OCI-LY7 (cell line): ENCODE data around the gene C5orf34. TPM values are rescaled to one million over a fixed set of nuclear protein-coding genes. Genes with fewer than 3 reads are reported as not detected.
"Not testable (repeated sequence)": the region's sequence is repeated elsewhere in the genome, so short reads cannot be mapped to it uniquely, and the experiment has no call there.

Experiments
- BruUV-seq: library from RNA; stranded (reverse); fragments of 400-500 nt; replicated peaks from 2 replicates; lab custom pipeline; 2021; lab: Mats Ljungman, UMichigan
- CTCF ChIA-PET: fragments of 300-600 bp; sonication (Branson Sonifier 250); formaldehyde crosslinking; loops from one replicate; lab custom pipeline; 2022; ENCODE audit warnings: antibody characterized with exemption; ENCODE audit not compliant: unreplicated experiment; lab: Charles Lee
- POLR2A ChIA-PET: fragments of 300-600 bp; sonication (Branson Sonifier 250); formaldehyde crosslinking; loops from one replicate; lab custom pipeline; 2022; ENCODE audit warnings: antibody characterized with exemption; lab: Charles Lee
- DNase-seq: peaks from one replicate; pipeline ENCODE4 v3.0.0-alpha.2; 2015; ENCODE audit warnings: low spot score
- H2AFZ ChIP-seq: fragments of 200-600 bp; sonication (generic), shearing (Covaris generic); 2 replicates; pipeline ENCODE4 v1.6.1; 2014; ENCODE audit warnings: mild to moderate bottlenecking, antibody characterized with exemption, low read length, moderate library complexity
- H3K27ac ChIP-seq: fragments of 200-600 bp; sonication (generic); 2 replicates; pipeline ENCODE4 v1.5.1; 2014; ENCODE audit warnings: mixed run types, low read depth, mild to moderate bottlenecking, moderate library complexity, low read length, inconsistent platforms; ENCODE audit not compliant: poor library complexity, severe bottlenecking
- H3K36me3 ChIP-seq: fragments of 200-600 bp; sonication (generic); 2 replicates; pipeline ENCODE4 v1.6.1; 2014; ENCODE audit warnings: mild to moderate bottlenecking, antibody characterized with exemption, low read length, moderate library complexity, mixed read lengths; ENCODE audit not compliant: insufficient read depth
- H3K4me1 ChIP-seq: fragments of 200-600 bp; sonication (generic); 2 replicates; pipeline ENCODE4 v1.5.1; 2014; ENCODE audit warnings: mild to moderate bottlenecking, low read length; ENCODE audit not compliant: insufficient read depth, poor library complexity, severe bottlenecking
- H3K4me2 ChIP-seq: fragments of 200-600 bp; sonication (generic); 2 replicates; pipeline ENCODE4 v1.6.1; 2014; ENCODE audit warnings: mild to moderate bottlenecking, low read length
- H3K4me3 ChIP-seq: fragments of 200-600 bp; sonication (generic); 2 replicates; pipeline ENCODE4 v1.5.1; 2014; ENCODE audit warnings: mild to moderate bottlenecking, low read depth, low read length; ENCODE audit not compliant: poor library complexity, severe bottlenecking
- H3K79me2 ChIP-seq: fragments of 200-600 bp; sonication (generic); 2 replicates; pipeline ENCODE4 v1.6.1; 2016; ENCODE audit warnings: low read depth, mild to moderate bottlenecking, low read length, moderate library complexity, mixed read lengths; ENCODE audit not compliant: insufficient read depth
- H3K9me2 ChIP-seq: fragments of 200-600 bp; sonication (generic); 2 replicates; pipeline ENCODE4 v1.6.1; 2016; ENCODE audit warnings: mild to moderate bottlenecking, low read length, mixed read lengths; ENCODE audit not compliant: insufficient read depth
- H3K9me3 ChIP-seq: fragments of 200-600 bp; sonication (generic); 2 replicates; pipeline ENCODE4 v1.6.1; 2014; ENCODE audit warnings: mild to moderate bottlenecking, mixed run types, low read length, mixed read lengths
- H4K20me1 ChIP-seq: fragments of 200-600 bp; sonication (generic); 2 replicates; pipeline ENCODE4 v1.6.1; 2014; ENCODE audit warnings: mild to moderate bottlenecking, antibody characterized with exemption, low read length, moderate library complexity, mixed read lengths; ENCODE audit not compliant: insufficient read depth
- EZH2phosphoT487 ChIP-seq: fragments of 200-600 bp; sonication (generic); IDR thresholded peaks from 2 replicates; pipeline ENCODE4 v1.6.1; 2018; ENCODE audit warnings: low read depth, borderline replicate concordance, mild to moderate bottlenecking, mixed run types, antibody characterized with exemption, low read length, moderate library complexity, mixed read lengths
- intact Hi-C: fragments of 100-400 bp; cut with micrococcal nuclease; formaldehyde crosslinking; loops from one replicate; pipeline ENCODE4 v1.10.0; 2022; ENCODE audit not compliant: unreplicated experiment
- total RNA-seq, 2 experiments: library from RNA; depleted of rRNA in 1 of 2; stranded (reverse); fragments of >200 nt in 1 of 2; shearing (Covaris generic) in 1 of 2; gene quantifications; 2 replicates each; pipeline ENCODE4 v1.2.3, GENCODE V29; 2014 to 2022
- TF ChIP-seq, protein P1 (sequence below): fragments of 200-600 bp; sonication (generic); conservative IDR thresholded peaks from 2 replicates; pipeline ENCODE4 v1.5.1; 2014; ENCODE audit warnings: mild to moderate bottlenecking, antibody characterized with exemption, low read length, moderate library complexity, mixed read lengths

The C5orf34 gene
- total RNA-seq, 2 experiments from 2014 or later, result 30.9 to 33.9 TPM

DNA sequence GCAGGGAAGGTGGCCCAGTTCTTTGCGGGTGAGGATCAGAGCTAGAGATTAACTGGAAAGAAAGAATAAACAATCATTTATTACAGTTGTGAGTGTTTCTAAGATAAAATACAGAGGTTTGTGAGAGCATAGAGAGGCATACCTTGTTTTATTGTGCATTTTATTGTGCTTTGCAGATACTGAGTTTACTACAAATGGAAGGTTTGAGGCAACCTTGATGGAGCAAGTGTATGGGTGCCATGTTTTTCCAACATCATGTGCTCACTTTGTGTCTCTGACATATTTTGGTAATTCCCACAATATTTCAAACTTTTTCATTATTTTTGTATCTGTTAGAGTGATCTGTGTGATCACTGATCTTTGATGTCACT lies 715 bp upstream of the C5orf34 start:
- Histone ChIP-seq H3K4me2 (peak overlapping the region; percentile 87), H2AFZ (peak overlapping the region; percentile 77), H3K4me1 (peaks cover 17% of the 10 kb centered on the region), H3K79me2 (peaks cover 35% of the 10 kb centered on the region), H4K20me1 (no peaks in the 10 kb centered on the region), H3K9me3 (no peaks in the 10 kb centered on the region), H3K27ac (peak overlapping the region; percentile 86), H3K9me2 (no peaks in the 10 kb centered on the region), H3K36me3 (peaks cover 8% of the 10 kb centered on the region), H3K4me3 (peak overlapping the region; percentile 74)
- no TSS peak for BruUV-seq
- CTCF ChIA-PET, result no interaction called here
- intact Hi-C loops, result loop anchor here (1.0 to 2.0 kb wide), 2 partner anchors 33 to 41 kb away; partner anchors contain the start of gene TMEM267
- TF ChIP-seq, protein P1, sequence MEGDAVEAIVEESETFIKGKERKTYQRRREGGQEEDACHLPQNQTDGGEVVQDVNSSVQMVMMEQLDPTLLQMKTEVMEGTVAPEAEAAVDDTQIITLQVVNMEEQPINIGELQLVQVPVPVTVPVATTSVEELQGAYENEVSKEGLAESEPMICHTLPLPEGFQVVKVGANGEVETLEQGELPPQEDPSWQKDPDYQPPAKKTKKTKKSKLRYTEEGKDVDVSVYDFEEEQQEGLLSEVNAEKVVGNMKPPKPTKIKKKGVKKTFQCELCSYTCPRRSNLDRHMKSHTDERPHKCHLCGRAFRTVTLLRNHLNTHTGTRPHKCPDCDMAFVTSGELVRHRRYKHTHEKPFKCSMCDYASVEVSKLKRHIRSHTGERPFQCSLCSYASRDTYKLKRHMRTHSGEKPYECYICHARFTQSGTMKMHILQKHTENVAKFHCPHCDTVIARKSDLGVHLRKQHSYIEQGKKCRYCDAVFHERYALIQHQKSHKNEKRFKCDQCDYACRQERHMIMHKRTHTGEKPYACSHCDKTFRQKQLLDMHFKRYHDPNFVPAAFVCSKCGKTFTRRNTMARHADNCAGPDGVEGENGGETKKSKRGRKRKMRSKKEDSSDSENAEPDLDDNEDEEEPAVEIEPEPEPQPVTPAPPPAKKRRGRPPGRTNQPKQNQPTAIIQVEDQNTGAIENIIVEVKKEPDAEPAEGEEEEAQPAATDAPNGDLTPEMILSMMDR, result no peak
- no peak for TF ChIP-seq EZH2phosphoT487
- DNase-seq, result peak; percentile 13
- POLR2A ChIA-PET, result interaction anchor here (0.8 to 4.6 kb wide), 4 partner anchors 8 to 38 kb away, joined by 3 to 38 read pairs (median 4); partner anchors contain the start of gene TMEM267

DNA sequence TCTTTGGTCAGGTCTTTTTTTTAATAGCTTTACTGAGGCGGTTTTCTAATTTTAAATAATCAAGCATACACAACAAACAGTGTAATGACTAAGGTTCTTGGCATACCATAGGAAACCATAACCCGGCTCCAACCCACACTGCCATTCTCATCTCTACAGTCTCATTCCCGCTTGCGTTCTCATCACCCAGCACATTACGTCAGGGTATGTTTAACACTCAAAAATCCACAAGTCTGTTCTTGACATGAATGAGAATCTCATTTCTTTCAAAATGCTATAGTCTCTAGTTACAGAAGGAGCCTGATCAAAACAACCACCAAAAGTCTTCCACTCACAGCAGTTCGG lies 505 bp downstream of the C5orf34 start:
- H3K4me2 ChIP-seq, result peak overlapping the region; percentile 87
- intact Hi-C loops, result loop anchor here (2.0 kb wide), 1 partner anchor 32 kb away; the partner anchor contains the start of gene TMEM267
- no peak for DNase-seq
- H3K4me3 ChIP-seq, result peak overlapping the region; percentile 74
- peaks cover 37% of the 10 kb centered on the region for H3K79me2 ChIP-seq
- peak overlapping the region; percentile 86 for H3K27ac ChIP-seq
- H4K20me1 ChIP-seq, result no peaks in the 10 kb centered on the region
- ChIA-PET CTCF (no interaction called here), POLR2A (interaction anchor here (0.7 to 4.6 kb wide), 6 partner anchors 9 to 89 kb away, joined by 3 to 38 read pairs (median 4); partner anchors contain the start of genes NNT and TMEM267)
- H3K9me2 ChIP-seq, result no peaks in the 10 kb centered on the region
- H3K36me3 ChIP-seq, result peaks cover 16% of the 10 kb centered on the region
- TF ChIP-seq, protein P1, result no peak
- no peak for TF ChIP-seq EZH2phosphoT487
- H3K9me3 ChIP-seq, result no peaks in the 10 kb centered on the region
- BruUV-seq, result TSS peak; percentile 94
- H3K4me1 ChIP-seq, result peaks cover 17% of the 10 kb centered on the region
- peak overlapping the region; percentile 77 for H2AFZ ChIP-seq

DNA sequence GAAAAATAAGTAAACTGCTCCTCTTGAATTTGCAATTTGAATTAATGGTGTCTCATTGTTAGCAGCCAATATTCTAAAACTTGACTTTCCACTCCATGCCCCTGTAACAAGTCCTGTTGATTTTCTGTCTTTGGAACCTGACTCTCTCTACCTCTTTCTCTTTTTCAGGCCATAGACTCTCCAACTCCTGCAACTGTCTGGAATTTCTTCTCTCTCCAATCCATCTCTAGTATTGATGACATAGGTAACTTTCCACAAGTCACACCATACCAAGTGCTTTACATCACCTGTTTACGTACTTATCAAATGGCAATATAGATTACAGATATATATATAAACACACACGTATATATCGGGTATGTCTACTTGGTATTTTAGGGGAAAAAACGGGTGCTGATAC lies 923 bp downstream of the C5orf34 start:
- Histone ChIP-seq H4K20me1 (no peaks in the 10 kb centered on the region), H3K79me2 (peaks cover 41% of the 10 kb centered on the region), H3K4me2 (peak overlapping the region; percentile 87), H3K9me3 (no peaks in the 10 kb centered on the region), H2AFZ (peak overlapping the region; percentile 77; the same call in 1 of the 2 replicates), H3K4me3 (peak overlapping the region; percentile 74), H3K36me3 (peaks cover 20% of the 10 kb centered on the region), H3K27ac (peak overlapping the region; percentile 86), H3K4me1 (peaks cover 17% of the 10 kb centered on the region), H3K9me2 (no peaks in the 10 kb centered on the region)
- POLR2A ChIA-PET, result interaction anchor here (4.6 kb wide), 1 partner anchor 29 kb away, joined by 38 read pairs; the partner anchor contains the start of gene TMEM267
- TF ChIP-seq, protein P1, result no peak
- no peak for TF ChIP-seq EZH2phosphoT487
- peak; percentile 6 for DNase-seq
- no TSS peak for BruUV-seq
- CTCF ChIA-PET, result interaction anchor here (0.6 kb wide), 1 partner anchor 17 kb away, joined by 3 read pairs; no protein-coding TSS in a partner anchor
- intact Hi-C loops, result loop anchor here (2.0 kb wide), 1 partner anchor 31 kb away; the partner anchor contains the start of gene TMEM267

DNA sequence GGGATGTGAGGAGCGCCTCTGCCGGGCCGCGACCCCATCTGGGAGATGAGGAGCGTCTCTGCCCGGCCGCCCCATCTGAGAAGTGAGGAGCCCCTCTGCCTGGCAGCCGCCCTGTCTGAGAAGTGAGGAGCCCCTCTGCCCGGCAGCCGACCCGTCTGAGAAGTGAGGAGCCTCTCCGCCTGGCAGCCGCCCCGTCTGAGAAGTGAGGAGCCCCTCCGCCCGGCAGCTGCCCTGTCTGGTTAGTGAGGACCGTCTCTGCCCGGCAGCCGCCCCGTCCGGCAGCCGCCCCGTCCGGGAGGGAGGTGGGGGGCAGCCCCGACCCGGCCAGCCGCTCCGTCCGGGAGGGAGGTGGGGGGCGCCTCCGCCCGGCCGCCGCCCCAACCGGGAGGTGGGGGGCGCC lies 3.9 kb downstream of the C5orf34 start:
- H4K20me1 ChIP-seq, H3K4me2 ChIP-seq, H3K9me3 ChIP-seq, POLR2A ChIA-PET, CTCF ChIA-PET, H3K27ac ChIP-seq, H2AFZ ChIP-seq, BruUV-seq, H3K4me3 ChIP-seq, DNase-seq, H3K9me2 ChIP-seq, intact Hi-C loops: not testable (repeated sequence)
- Histone ChIP-seq H3K36me3 (peaks cover 49% of the 10 kb centered on the region), H3K79me2 (peaks cover 47% of the 10 kb centered on the region), H3K4me1 (peaks cover 14% of the 10 kb centered on the region)
